Testis (tissue), 2 donors: ENCODE results near the gene INPP5A.

Experiments
- POLR2A ChIP-seq: fragments of 450-650 bp; IDR thresholded peaks from one replicate; pipeline ENCODE4 v1.6.1; 2017; ENCODE audit warnings: antibody characterized with exemption, mild to moderate bottlenecking, moderate library complexity
- TF ChIP-seq, protein P1 (sequence below), 3 experiments: fragments of 450-650 bp in 2 of 3; fragments of 200-600 bp in 1 of 3; sonication (generic) in 1 of 3; IDR thresholded peaks; one replicate each; pipeline ENCODE4 v1.5.1; 2016 to 2019; ENCODE audit warnings: antibody characterized with exemption in 3 of 3, mild to moderate bottlenecking in 2 of 3, moderate library complexity in 1 of 3

- TF ChIP-seq, protein P1, sequence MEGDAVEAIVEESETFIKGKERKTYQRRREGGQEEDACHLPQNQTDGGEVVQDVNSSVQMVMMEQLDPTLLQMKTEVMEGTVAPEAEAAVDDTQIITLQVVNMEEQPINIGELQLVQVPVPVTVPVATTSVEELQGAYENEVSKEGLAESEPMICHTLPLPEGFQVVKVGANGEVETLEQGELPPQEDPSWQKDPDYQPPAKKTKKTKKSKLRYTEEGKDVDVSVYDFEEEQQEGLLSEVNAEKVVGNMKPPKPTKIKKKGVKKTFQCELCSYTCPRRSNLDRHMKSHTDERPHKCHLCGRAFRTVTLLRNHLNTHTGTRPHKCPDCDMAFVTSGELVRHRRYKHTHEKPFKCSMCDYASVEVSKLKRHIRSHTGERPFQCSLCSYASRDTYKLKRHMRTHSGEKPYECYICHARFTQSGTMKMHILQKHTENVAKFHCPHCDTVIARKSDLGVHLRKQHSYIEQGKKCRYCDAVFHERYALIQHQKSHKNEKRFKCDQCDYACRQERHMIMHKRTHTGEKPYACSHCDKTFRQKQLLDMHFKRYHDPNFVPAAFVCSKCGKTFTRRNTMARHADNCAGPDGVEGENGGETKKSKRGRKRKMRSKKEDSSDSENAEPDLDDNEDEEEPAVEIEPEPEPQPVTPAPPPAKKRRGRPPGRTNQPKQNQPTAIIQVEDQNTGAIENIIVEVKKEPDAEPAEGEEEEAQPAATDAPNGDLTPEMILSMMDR (IDR thresholded peaks at IDR 0.05), result no peak
- no peak for TF ChIP-seq POLR2A
These were observed 239.9 kb downstream of the INPP5A start for GRCh38 chr10:132777441-132777840.
